T-helper 1 cell treated with Interleukin-12 subunit alpha and Interleukin-12 subunit beta and Interleukin-4 antibody, amounts not matched to agents 30 ng/mL and 1 ng/mL, for 36 hours (primary cell): Measurements from ENCODE around the gene C6orf58. TPM values are rescaled to one million over a fixed set of nuclear protein-coding genes. Genes with fewer than 3 reads are reported as not detected.

Experiments
- intact Hi-C: fragments of 100-400 bp; cut with micrococcal nuclease; formaldehyde crosslinking; loops from one replicate; pipeline ENCODE4 v1.15.1; 2024
- total RNA-seq: library from RNA; stranded (reverse); gene quantifications from 2 replicates; pipeline ENCODE4 v1.2.3, GENCODE V29; 2022

C6orf58 gene
- not detected in 2 replicates for total RNA-seq

DNA sequence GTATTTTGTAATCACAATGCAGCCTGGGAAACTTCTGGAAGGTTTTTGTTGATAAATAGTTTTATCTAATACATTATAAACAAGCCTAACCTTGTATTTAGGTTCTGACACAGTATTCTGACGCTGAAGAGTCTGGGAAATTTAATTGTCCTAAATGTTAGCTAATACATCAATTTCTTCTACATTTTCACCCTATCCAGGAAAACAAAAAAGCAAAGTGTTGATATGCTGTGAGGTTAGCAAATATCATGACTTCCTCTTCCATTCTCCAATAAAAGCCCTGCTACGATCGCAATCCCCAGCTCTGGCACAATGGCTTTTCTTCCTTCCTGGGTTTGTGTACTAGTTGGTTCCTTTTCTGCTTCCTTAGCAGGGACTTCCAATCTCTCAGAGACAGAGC is at the start of gene C6orf58:
C6orf58 (plus strand) TSS at position 301 of the 400 bp plus-strand sequence; CDS start at position 313, 12 bp downstream.
- intact Hi-C loops = no loop called here

DNA sequence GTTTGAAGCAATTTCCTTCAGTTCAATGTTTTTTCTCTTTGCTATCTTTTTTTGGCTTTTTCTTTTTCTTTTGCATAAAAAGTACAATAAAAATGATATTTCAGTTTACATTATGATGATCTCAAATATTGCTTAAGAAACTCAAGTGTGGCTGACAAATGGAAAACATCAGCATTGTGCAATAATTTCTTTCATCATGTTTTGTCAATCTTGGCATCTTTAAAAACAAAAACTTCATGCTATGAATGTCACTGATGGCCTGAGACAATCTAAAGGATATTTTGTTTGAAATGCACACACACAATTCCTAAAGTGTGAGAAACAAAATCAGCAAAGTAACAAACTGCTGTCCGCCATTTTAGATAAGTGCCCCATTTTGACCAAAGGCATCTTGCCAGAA is 44.0 kb upstream of the C6orf58 start:
- intact Hi-C loops = no loop called here

- intact Hi-C loops = no loop called here
These were observed 43.2 kb upstream of the C6orf58 start for GRCh38 chr6:127533736-127534135.

GRCh38 chr6:127538750-127539264 is 38.2 kb upstream of the C6orf58 start:
- intact Hi-C loops = loop anchor here (1.0 to 2.0 kb wide), 6 partner anchors 23 to 734 kb away; no protein-coding TSS in a partner anchor

GRCh38 chr6:127539272-127539671 is 37.7 kb upstream of the C6orf58 start:
- intact Hi-C loops = loop anchor here (1.0 to 2.0 kb wide), 6 partner anchors 23 to 734 kb away; no protein-coding TSS in a partner anchor

- intact Hi-C loops = no loop called here
These were observed 29.8 kb upstream of the C6orf58 start for GRCh38 chr6:127547215-127547614.

DNA sequence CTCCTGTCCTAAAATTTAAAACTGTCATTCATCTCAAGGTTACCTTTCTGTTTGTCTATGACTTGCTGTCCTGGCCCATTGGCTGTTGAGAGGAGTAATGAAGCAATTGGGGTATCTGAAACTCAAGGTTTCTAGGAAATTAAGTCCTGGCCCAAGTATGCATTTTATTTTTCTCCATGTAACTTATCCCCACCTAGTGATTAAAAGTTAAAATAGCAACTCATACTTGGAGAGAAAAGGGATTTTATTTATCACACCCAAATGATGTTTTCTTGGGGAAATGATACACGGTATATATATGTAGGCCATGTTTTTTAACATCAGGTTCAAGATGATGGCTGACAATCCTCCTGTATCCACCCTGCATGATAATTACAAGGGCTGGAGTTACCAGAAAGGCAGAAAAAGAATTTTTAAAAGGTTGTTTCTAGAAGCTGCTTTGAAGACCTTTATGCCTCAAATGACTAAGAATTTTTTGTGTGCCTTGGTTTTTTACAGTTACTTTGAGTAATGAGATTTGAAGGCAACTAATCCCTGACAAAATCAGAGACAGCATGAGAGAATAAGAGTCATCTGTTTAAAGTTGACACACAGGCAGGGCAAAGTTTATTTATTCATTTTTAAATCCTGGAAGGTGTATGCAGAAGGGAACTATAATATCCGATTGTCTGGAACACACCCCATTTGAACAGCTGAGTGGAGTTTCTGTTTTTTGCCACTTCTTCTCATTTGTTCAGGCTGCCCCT is 28.9 kb upstream of the C6orf58 start:
- intact Hi-C loops = no loop called here

- intact Hi-C loops = loop anchor here (2.0 kb wide), 1 partner anchor 1820 kb away; no protein-coding TSS in a partner anchor
These were observed 26.6 kb upstream of the C6orf58 start for GRCh38 chr6:127550403-127550802.

- intact Hi-C loops = loop anchor here (1.0 kb wide), 2 partner anchors 88 to 1698 kb away; no protein-coding TSS in a partner anchor
These were observed 22.5 kb upstream of the C6orf58 start for GRCh38 chr6:127554435-127555006.

GRCh38 chr6:127561660-127562059 is 15.3 kb upstream of the C6orf58 start:
- intact Hi-C loops = no loop called here

DNA sequence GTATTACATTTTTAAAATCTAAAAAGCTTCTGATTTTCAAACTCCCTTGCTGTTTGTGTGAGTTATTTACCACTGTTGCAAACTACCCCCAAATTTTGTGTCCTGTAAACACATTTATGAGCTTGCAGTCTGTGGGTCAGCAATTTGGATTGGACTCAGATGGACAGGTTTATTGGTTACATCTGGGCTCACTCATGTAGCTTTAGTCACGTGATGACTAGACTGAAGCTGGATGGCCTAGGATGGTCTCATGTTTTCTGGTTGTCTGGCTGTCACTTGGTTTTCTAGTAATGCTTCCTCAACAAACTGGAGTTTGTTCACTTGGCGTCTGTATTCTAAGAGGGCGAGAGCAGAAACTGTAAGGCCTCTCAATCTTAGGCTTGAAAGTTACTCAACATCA is 12.2 kb upstream of the C6orf58 start:
- intact Hi-C loops = no loop called here

DNA sequence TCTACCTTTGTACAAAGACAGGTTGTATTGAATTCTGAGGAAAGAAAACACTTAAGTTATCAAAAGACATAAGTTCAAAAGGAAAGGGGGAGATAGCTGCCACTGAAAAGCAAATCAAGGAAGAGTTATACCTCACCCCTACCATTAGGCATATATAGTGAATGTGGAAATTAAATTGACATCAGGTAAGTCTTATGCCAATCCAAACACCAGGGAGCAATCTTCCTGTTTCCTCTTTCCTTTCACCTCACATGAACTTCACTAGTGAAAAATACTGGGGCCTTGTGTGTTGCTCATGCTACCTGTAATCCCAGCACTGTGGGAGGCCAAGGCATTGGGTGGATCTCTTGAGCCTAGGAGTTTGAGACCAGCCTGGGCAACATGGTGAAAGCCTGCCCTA is 10.9 kb upstream of the C6orf58 start:
- intact Hi-C loops = no loop called here

DNA sequence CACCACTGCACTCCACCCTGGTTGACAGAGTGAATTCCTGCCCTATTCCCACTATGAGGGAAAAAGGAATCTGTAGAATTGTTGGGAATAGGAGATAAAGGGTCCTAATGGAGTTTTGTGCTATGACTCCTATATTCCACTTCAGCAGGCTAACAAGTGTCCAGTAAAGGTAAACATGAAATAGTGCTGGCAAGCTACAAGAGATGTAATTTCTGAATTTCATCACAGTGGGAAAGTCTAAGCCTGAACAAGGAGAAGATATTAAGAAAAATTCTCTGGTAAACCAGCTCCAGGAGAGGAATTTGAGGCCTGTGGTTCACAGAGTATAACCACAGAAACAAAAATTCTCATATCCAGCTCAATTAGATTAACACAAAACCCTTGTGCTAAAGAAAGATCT is 10.3 kb upstream of the C6orf58 start:
- intact Hi-C loops = no loop called here

DNA sequence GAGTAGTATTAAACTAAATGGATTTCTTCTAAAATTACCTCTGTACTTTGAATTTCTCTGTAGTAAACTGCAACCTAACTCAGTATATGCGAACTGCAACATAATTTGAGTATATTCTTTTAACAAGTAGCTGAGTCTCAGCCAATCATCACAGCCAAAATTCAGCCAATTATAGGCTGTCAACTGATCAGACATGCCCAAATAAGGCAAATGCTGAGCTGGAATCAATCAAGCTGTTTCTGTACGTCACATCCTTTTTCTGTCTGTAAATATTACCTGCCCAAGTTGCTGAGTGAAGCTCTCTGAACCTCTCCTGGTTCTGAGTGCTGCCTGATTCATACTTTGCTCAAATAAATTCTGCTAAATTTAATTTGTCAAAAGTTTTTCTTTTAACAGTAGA is 9.5 kb upstream of the C6orf58 start:
- intact Hi-C loops = no loop called here

- intact Hi-C loops = no loop called here
These were observed 6.1 kb upstream of the C6orf58 start for GRCh38 chr6:127570739-127571389.

GRCh38 chr6:127578900-127579299 is 1.9 kb downstream of the C6orf58 start:
- intact Hi-C loops = no loop called here

GRCh38 chr6:127581576-127581975 is 4.6 kb downstream of the C6orf58 start:
- intact Hi-C loops = no loop called here

- intact Hi-C loops = no loop called here
These were observed 5.9 kb downstream of the C6orf58 start for GRCh38 chr6:127582777-127583462.

DNA sequence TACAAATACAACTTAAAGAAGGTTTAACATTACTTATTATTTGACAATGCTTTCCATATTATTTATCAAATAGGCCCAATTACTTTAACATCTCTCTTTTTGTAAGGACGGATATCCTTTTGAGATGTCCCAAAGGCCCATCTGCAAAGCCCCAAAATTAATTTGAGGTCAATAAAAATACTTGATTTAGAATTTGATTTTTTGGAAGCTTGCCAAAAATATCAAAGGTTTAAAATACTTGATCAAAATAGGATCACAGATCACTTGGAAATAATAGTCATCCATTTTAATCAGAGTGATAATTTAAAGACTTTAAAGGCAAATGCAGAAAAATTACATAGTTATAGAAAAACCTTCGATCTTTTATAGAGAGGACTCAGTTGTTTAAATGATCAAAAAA is 8.1 kb downstream of the C6orf58 start:
- intact Hi-C loops = no loop called here

DNA sequence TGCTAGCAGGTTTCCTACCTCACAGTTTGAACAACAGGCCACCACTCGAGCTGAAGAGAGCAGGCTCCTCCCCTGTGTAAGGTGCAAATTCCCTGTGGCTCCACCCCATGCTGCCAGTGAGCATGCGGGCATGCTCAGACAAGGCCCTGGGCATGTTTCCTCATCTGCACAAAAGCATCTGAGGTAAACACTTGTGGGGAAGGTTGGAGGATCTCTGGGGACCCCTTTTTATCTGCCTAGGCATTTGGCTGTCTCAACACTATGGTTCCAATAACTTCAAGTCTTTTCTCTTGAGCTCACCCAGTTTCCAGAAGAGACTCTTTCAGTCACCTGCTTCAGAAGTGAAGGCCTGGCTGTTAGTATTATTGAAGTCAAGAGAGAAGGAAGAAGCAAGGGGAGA is 9.4 kb downstream of the C6orf58 start:
- intact Hi-C loops = no loop called here

- intact Hi-C loops = no loop called here
These were observed 10.9 kb downstream of the C6orf58 start for GRCh38 chr6:127587875-127588274.
